Urinary bladder (tissue), 4 donors: ENCODE results near the gene EPG5. TPM values are rescaled to one million over a fixed set of nuclear protein-coding genes. Genes with fewer than 3 reads are reported as not detected.

Experiments used
- DNase-seq: peaks from one replicate; pipeline ENCODE4 v3.0.0-alpha.2; 2015; ENCODE audit errors: extremely low spot score
- H3K27ac ChIP-seq: one replicate; pipeline ENCODE4 v1.5.1; 2013; ENCODE audit warnings: low read depth, mild to moderate bottlenecking, moderate library complexity
- H3K36me3 ChIP-seq: one replicate; pipeline ENCODE4 v1.6.1; 2013; ENCODE audit warnings: mild to moderate bottlenecking, moderate library complexity; ENCODE audit not compliant: insufficient read depth
- H3K4me1 ChIP-seq: one replicate; pipeline ENCODE4 v1.6.1; 2013; ENCODE audit warnings: mild to moderate bottlenecking, moderate library complexity; ENCODE audit not compliant: insufficient read depth
- H3K4me3 ChIP-seq: one replicate; pipeline ENCODE4 v1.5.1; 2013; ENCODE audit warnings: low read depth, low read length
- WGBS: extraction: QIAGEN DNeasy Blood & Tissue Kit; methylation state at CpG from one replicate; pipeline ENCODE4 v1.1.7; 2013; 5-methylcytosine and 5-hydroxymethylcytosine counted together
- polyA plus RNA-seq: library from polyadenylated mRNA; stranded (reverse); fragments of 200-250 nt; gene quantifications from one replicate; pipeline ENCODE4 v1.2.3, GENCODE V29; 2013
- total RNA-seq: library from RNA; depleted of rRNA; stranded (reverse); fragments of >200 nt; gene quantifications from one replicate; pipeline ENCODE4 v1.2.3, GENCODE V29; 2014
- donor health status: healthy with polysubstance abuse.
- donor health status: healthy.

The EPG5 gene
- total and polyA plus RNA-seq, 2 donors, result 6.8 to 39.8 TPM

GRCh38 chr18:45841765-45842442 lies 125.2 kb downstream of the EPG5 start:
- no peak for DNase-seq
- 96% methylated on average over 12 of the region's 12 CpGs for WGBS

GRCh38 chr18:45841060-45841764 lies 125.9 kb downstream of the EPG5 start:
- H3K36me3 ChIP-seq, result no peaks in the 10 kb centered on the region
- H3K4me1 ChIP-seq, result no peaks in the 10 kb centered on the region
- DNase-seq, result no peak
- no peak overlapping the region for H3K27ac ChIP-seq
- no peak overlapping the region for H3K4me3 ChIP-seq
- WGBS, result 82% methylated on average over 17 of the region's 17 CpGs

More at GRCh38 chr18:45841765-45842442, 125.2 kb downstream of the EPG5 start:
- H3K4me3 ChIP-seq, result no peak overlapping the region
- H3K27ac ChIP-seq, result no peak overlapping the region
- H3K36me3 ChIP-seq, result no peaks in the 10 kb centered on the region
- H3K4me1 ChIP-seq, result no peaks in the 10 kb centered on the region

- WGBS, result 69% methylated on average over 13 of the region's 13 CpGs
- H3K27ac ChIP-seq, result no peak overlapping the region
- no peak for DNase-seq
Observed at GRCh38 chr18:45839414-45840395, 127.4 kb downstream of the EPG5 start.

GRCh38 chr18:45838302-45839070 lies 128.6 kb downstream of the EPG5 start:
- Histone ChIP-seq H3K4me3 (no peak overlapping the region), H3K4me1 (no peaks in the 10 kb centered on the region), H3K27ac (no peak overlapping the region), H3K36me3 (no peaks in the 10 kb centered on the region)
- WGBS, result 36% methylated on average over 53 of the region's 53 CpGs
- DNase-seq, result no peak

More at GRCh38 chr18:45839414-45840395, 127.4 kb downstream of the EPG5 start:
- no peaks in the 10 kb centered on the region for H3K4me1 ChIP-seq
- no peak overlapping the region for H3K4me3 ChIP-seq
- no peaks in the 10 kb centered on the region for H3K36me3 ChIP-seq

GRCh38 chr18:45837283-45838070 lies 129.7 kb downstream of the EPG5 start:
- 25% methylated on average over 84 of the region's 84 CpGs for WGBS
- Histone ChIP-seq H3K4me1 (no peaks in the 10 kb centered on the region), H3K27ac (no peak overlapping the region), H3K4me3 (no peak overlapping the region), H3K36me3 (no peaks in the 10 kb centered on the region)
- DNase-seq, result no peak

- H3K27ac ChIP-seq, result no peak overlapping the region
- H3K4me1 ChIP-seq, result no peaks in the 10 kb centered on the region
- DNase-seq, result no peak
- WGBS, result 70% methylated on average over 14 of the region's 14 CpGs
- H3K36me3 ChIP-seq, result no peaks in the 10 kb centered on the region
- H3K4me3 ChIP-seq, result no peak overlapping the region
Observed at GRCh38 chr18:45836242-45837205, 130.6 kb downstream of the EPG5 start.

- Histone ChIP-seq H3K36me3 (no peaks in the 10 kb centered on the region), H3K4me1 (no peaks in the 10 kb centered on the region), H3K4me3 (no peak overlapping the region), H3K27ac (peak overlapping the region; percentile 52)
- no peak for DNase-seq
- 74% methylated on average over 3 of the region's 3 CpGs for WGBS
Observed at GRCh38 chr18:45835057-45835636, 132.0 kb downstream of the EPG5 start.

- H3K4me1 ChIP-seq, result no peaks in the 10 kb centered on the region
- H3K27ac ChIP-seq, result no peak overlapping the region
- DNase-seq, result no peak
- no peaks in the 10 kb centered on the region for H3K36me3 ChIP-seq
- WGBS, result 85% methylated on average over 1 of the region's 1 CpG
- no peak overlapping the region for H3K4me3 ChIP-seq
Observed at GRCh38 chr18:45834306-45834705, 132.8 kb downstream of the EPG5 start.

- H3K27ac ChIP-seq, result no peak overlapping the region
- H3K4me1 ChIP-seq, result no peaks in the 10 kb centered on the region
- H3K36me3 ChIP-seq, result no peaks in the 10 kb centered on the region
- no peak overlapping the region for H3K4me3 ChIP-seq
- WGBS, result 86% methylated on average over 5 of the region's 5 CpGs
- DNase-seq, result no peak
Observed at GRCh38 chr18:45833846-45834245, 133.3 kb downstream of the EPG5 start.

- no peak for DNase-seq
- Histone ChIP-seq H3K4me3 (no peak overlapping the region), H3K27ac (no peak overlapping the region), H3K4me1 (peaks cover 3% of the 10 kb centered on the region), H3K36me3 (no peaks in the 10 kb centered on the region)
- 93% methylated on average over 7 of the region's 7 CpGs for WGBS
Observed at GRCh38 chr18:45830917-45831316, 136.2 kb downstream of the EPG5 start.

- Histone ChIP-seq H3K36me3 (no peaks in the 10 kb centered on the region), H3K4me1 (peaks cover 3% of the 10 kb centered on the region), H3K27ac (peak overlapping the region; percentile 61), H3K4me3 (no peak overlapping the region)
- 66% methylated on average over 9 of the region's 9 CpGs for WGBS
- DNase-seq, result no peak
Observed at GRCh38 chr18:45829855-45830254, 137.3 kb downstream of the EPG5 start.
